GM18498 (cell line): ENCODE data around the gene SYK.
A peak's percentile ranks its signal among the peaks of the same experiment; 100 is the strongest.

Experiments
- ATAC-seq: cut with Tn5 transposase; IDR thresholded peaks from one replicate; pipeline ENCODE4 v1.9.1; 2021; ENCODE audit warnings: mild to moderate bottlenecking, moderate library complexity; ENCODE audit not compliant: unreplicated experiment

The SYK gene

DNA sequence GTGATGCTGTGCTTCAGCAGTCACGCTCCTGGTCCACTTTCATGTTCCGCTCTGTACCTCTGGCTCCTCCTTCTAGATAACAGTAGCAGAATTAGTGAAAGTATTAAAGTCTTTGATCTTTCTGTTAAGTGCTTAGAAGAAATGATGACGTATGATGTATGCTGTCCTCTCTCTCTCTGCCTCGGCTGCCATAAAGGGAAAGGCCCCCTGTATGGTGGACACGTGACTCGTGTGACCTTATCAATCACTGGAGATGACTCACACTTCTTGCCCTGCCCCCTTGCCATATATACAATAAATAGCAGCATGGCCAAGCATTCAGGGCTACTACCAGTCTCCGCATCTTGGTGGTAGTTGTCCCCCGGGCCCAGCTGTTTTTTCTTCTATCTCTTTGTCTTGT is 100.3 kb downstream of the SYK start:
- no peak for ATAC-seq

DNA sequence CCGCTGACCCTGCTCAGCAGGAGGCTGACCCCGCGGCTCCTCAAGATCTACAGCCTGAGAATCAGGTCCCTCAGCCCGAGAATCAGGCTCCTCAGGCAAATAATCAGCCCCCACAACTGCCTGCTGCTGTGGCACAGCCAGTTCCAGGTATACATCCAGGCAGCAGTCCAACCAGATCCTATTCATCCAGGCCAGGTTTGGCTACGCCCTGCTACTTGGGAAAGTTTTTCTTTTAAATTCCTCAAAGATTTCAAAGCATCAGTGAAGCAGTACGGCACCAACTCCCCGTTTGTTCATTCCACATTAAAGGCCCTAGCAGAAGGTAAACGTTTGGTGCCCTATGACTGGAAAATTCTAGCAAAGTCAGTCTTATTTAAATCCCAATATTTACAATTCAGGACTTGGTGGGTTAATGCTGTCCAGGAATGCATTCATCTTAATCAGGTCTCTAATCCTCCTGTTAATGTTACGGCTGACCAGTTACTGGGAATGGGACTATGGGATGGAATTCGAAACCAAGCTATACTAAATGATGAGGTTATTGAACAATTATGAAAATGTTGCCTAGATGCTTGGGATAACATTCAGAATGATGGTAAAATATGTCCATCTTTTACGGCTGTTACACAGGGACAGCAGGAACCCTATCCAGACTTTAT is 102.3 kb downstream of the SYK start:
- ATAC-seq: no peak

DNA sequence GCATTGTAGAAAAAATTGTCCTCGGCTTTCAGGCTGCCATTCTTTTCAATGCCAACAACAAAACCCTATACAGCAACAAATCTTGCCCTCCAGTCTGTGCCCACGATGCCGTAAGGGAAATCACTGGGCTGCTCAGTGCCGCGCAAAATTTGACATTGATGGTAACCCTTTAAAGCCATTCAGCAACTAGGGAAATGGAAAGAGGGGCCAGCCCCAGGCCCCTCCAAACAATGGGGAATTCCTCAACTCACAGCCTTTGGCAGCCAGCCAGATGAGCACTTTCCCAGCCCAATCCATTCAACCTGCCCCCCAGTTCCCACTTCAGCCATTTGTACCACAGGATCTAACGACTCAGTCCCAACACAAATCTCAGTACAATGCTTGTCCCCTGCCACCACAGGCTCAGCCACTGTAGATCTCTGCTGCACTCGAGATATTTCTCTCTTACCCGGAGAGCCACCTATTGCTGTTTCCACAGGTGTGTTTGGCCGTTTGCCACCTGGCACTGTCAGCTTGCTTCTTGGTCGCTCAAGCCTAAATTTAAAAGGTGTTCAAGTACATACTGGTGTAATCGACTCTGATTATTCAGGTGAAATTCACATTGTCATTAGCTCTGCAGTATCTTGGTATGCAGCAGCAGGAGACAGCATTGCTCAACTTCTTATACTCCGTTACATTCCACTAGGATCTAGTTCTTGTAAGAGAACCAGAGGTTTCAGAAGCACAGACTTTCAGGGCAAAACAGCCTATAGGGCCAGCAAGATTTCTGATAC is 103.3 kb downstream of the SYK start:
- ATAC-seq: no peak

DNA sequence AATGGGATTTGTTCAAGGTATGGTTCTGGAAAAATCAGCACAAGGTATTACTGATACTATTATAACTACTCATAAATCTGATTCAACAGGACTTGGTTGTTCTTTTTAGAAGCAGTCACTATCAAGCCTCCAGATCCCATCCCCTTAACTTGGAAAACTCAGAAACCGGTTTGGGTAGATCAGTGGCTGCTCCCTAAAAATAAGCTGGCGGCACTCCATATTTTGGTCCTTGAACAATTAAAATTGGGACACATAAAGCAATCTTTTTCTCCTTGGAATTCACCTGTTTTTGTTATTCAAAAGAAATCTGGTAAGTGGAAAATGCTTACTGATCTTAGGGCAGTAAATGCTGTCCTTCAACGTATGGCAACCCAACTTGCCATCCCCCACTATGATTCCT is 104.2 kb downstream of the SYK start:
- ATAC-seq: no peak

DNA sequence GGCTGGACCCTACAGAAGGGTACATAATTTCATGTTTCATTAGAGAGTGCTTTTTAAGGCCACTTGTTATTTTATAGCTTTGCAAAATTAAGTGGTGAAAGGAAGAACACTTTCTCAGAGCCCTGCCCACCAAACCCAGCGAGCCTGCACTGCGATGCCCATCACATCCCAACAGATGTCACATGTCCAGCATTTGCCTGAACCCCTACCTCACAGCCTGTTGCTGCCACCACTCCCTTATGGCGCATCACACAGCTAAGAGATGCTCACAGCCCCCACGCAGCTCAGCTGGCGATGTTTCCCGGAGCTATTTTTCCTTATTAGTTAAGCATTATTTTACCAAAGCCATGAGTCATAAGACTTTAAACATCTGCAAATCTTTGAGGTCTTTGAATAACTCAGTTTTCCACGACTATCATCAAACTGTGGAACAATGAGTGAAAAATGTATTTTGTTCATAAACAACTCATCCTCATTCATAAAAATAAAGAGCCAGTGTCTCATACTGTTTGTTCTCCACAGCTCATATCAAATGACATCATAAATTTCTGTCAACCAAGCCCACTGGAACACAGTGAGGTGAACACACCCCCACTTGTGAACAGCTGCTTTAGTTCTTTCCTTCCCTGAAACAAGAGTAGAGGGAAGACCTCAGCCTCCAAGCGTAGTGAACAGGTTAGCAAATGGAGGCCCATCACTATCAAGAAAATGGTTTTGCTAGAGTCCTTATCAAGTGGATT is 104.9 kb downstream of the SYK start:
- ATAC-seq: no peak

DNA sequence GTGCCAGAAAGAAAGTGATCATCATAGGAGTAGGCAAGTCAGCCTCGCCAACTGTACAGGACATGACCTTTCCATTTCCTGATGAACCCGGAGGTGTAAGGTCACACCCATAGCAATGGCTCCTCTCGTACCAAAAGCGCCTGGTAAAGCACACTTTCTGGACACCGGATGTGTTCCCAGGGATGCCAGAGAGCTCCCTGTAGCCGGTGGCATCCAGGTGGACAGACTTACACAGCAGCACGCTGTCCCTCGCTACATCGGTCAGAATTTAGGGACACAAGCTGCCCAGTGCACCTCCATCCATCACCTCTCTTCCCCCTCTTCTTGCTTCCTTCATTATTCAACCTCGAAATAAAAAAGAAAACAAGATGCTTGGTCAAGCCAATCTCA is 105.4 kb downstream of the SYK start:
- no peak for ATAC-seq

DNA sequence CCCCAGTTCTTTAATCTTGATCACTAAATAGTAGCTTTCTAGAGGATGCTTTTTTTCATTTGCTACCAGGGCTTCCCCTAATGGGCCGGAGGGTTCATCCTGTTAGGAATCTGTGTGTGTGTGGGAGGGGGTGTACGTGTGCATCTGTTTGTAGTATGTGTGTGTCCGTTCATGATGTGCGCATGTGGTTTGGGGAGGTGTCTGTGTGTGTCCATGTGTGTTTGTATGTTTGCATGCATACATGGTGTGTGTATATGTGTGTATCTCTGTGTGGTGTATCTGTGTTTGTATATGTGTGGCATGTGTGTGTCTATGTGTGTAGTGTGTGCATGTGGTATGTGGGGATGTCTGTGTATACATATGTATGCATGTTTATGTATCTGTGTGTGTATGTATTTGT is 106.2 kb downstream of the SYK start:
- no peak for ATAC-seq

DNA sequence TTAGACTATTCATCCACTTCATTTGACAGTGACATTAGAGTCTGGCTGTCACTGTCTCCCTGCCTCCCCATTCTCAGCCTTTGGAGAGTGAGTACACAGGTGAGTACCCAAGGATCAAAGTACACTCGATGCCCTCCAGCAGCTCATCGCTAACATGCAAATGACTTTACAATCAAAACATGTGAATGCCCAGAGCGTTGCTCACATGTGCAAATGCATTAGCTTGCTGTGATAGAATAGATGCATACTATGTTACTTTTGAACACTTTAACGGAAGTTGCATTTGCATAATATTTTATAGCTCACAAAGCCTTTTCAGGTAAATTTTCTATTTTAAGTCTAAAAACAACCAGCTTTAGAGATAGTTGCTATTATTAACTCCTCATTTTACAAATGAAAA is 107.6 kb downstream of the SYK start:
- ATAC-seq: no peak

DNA sequence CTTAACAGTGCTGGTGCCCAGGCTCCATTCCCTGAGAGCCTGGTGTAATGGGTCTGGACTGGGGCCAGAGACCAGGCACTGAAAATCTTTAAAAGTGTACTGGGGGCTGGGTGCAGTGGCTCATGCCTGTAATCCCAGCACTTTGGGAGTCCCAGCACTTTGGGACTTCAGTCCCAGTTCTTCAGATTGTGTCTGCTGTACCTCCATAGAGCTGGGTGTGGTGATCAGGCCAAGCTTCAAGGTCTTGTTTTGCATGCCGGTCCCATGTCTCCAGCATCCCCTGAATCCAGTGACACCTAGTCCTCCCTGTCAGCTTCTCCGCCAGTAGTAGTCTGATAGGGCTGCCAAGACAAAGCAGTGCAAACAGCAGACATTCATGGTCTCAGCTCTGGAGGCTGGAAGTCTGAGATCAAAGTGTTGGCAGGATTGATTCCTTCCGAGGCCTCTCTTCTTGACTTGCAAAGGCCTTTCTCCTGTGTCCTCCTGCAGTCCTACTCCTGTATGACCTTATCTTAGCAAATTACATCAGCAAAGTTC is 108.2 kb downstream of the SYK start:
- ATAC-seq: no peak

DNA sequence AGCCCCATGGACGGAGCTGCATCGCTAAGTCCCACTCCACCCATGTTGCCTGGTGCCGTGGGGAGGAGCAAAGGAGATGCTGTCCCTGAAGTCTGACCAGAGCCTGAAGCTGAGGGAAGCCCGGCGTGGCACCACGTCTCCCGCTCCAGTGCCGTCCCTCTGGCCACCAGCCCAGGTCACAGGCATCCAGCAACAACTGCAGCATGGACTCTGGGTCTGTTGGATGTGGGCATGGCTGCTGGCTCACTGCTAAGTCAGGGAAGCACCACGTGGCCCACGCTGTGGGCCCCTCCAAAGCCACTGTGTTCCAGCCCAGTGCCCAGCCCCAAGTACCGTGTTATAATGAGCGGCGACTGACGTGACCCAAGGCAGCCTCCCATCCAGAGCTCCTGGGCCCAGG is 112.6 kb downstream of the SYK start:
- ATAC-seq: no peak

DNA sequence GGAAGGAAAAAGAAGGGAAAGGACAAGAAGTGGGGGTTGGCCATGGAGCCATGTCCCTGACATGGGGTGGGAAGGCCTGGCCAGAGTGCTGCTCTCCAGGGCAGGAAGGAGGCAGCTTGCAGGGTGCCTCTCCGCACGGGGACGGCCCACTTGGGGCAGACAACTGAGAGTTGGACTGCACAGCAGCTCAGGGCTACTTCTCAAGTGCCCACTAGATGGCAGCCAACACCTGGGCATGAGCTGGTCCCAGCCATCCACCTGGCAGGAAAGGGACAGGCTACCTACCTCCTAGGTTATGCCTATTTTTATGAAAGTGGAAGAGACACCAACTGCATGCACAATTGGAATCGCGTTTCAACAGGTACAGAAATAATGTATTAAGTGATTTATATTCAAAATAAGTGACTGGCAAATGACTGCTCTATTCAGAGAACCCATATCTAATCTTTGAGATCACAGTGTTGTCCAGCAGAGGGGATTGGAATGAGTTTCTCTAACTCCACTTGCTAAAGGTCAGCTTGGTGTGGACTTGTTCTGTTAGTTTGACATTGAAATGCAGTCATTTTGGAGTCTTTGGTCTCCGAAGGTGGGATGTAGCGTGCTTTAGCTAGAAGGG is 113.4 kb downstream of the SYK start:
- ATAC-seq: peak; percentile 81

DNA sequence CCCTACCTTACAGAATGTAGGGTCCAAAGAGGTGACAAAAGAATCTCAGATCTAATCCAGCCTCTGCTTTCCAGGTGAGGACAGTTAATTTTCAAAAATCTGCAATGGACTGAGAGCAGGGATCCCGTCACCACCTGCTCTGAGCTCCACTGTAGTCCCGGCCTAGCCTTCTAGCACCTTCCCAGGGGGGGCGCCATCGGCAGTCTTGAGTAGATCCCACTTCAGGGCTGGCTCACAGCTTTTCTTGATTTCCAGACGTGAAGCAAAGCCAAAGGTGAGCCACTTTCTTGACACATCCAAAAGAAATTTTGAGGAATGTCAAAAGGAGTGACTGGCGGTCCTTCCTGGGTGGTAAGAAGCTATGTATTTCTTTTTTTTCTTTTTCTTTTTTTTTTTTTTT is 114.1 kb downstream of the SYK start:
- no peak for ATAC-seq

DNA sequence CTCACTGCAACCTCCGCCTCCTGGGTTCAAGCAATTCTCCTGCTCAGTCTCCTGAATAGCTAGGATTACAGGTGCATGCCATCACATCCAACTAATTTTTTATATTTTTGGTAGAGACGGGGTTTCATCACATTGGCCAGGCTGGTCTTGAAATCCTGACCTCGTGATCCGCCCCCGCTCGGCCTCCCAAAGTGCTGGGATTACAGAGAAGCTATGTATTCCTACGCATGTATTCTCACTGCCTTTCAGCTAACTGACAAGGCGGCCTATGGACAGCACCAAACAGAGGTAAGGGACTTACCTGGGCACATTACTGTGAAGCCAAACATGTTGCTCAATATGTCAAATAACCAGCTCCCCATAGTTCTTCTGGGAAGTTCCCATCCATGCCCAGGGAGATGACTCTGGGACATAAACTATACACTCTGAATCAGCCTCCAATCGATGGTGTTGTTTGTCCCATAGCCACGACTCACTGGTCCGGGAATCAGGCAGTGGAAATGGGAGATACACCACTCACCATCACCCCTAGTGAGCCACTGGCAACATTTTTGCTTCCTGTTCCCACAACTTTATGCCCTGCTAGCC is 114.6 kb downstream of the SYK start:
- no peak for ATAC-seq

DNA sequence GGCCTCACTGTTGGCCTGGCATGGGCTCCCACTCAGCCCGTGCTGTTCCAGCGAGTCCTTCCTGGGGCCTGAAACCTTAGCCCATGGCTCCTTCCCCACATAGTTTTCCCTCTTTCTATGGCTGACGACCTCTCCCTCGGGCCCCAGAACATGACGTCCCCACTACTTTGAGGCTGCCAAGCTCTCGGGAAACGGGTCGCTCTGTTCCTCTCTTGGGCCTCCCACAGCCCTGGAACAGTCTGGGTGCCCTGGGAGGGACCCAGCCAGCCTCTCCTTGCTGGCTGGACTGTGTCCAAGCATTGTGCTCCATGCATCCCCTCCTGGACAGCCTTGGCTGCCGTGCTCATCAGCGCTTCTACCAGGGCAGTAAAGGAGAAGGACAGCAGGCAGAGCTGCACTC is 118.3 kb downstream of the SYK start:
- no peak for ATAC-seq

DNA sequence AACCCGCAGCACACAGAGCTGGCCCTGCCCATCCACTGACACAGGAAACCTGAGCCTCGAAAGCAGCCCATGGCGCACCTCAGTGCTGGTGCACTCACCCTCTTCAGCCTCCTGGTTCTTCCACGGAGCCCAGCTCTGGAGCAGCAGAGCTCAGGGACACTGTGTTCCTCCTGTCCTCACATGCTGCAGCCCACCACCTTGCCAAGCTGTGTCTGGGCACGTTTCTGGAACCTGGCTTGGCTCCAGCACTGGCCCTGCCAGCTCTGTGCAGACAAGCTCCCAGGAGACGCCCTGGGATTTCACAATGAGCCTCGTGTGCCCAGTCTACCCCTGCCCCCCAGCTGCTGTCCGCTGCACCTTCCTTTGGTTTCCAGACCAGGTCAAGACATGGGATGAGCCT is 119.5 kb downstream of the SYK start:
- no peak for ATAC-seq

DNA sequence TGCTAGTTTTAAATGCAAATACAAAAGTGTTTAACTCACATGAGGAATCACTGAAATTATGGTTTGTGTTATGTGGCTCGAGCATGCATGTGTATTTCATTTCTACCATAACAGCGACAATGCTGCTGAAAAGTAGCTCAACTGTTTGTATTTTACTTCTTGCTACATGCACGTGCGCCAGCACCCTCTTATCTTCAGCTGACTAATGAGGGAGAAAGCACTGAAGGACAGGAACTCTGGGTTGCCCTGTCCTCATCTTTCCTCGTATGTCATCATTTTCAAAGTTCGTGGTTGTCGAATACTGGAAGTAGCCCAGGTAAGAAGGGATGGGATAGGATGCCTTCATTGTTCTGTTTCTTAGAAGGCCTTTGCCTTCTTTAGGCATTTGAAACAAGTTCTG is 120.3 kb downstream of the SYK start:
- no peak for ATAC-seq

DNA sequence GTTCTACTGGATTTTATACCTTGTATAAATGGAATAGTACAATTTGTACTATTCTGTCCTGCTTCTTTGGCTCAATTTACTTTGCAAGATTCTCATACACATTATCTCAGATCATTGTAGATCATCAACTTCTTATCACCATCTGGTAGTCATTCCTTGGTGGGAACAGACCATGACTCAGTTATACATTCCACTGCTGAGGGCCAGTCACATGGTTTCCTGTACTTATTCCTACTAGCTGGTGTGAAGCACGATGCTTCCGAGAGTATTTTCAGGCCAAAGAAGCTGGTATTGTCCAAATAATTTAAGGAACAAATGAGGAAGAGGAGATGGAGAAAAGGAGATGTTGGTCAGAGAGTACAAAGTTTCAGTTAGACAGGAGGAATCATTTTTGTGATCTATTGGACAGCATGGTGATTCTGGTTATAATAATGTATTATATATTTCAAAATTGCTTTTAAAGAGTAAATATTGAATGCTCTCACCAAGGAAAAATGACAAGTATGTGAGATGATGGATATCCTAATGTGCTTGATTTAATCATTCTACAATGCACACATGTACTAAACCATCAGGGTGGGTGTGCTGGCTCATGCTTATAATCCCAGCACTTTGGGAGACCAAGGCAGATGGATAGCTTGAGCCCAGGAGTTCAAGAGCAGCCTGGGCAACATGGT is 124.1 kb downstream of the SYK start:
- ATAC-seq: no peak

DNA sequence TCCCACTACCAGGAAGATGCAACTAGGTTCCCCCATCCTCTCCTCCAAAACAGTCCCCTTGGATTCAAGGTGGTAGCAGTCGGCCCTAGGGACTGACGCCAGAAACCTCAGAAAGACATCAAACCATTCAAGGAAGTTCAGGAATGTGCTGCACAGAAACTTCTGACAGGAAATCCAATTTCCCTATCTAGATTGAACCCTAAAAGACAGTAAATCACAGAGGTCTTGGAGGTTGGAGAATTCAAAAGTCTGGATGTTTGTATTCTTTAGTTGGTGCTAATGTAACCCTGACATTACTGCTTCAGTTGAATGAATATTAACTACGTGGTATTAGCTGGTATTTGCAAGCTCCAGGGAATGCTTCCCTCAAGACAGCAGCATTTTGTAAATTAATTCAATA is 125.3 kb downstream of the SYK start:
- ATAC-seq: no peak

DNA sequence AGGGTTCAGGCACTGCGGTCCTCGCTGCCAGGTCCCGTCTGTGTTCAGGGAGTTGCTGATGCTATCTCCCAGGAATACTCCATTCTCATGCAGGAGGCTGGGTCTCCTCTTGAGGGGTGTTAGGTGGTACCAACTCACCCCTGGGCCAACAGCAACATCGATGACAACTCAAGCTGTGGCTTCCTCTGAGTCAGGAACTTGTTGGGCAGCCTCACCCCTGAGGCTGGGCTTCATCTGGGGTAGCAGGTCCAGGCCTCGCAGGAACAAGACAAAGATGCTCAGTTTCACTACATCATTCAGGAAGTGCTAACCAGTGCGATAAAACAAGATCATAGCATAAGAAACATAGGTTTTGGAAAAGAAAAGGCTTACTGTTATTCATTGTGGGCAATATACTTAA is 125.9 kb downstream of the SYK start:
- no peak for ATAC-seq

DNA sequence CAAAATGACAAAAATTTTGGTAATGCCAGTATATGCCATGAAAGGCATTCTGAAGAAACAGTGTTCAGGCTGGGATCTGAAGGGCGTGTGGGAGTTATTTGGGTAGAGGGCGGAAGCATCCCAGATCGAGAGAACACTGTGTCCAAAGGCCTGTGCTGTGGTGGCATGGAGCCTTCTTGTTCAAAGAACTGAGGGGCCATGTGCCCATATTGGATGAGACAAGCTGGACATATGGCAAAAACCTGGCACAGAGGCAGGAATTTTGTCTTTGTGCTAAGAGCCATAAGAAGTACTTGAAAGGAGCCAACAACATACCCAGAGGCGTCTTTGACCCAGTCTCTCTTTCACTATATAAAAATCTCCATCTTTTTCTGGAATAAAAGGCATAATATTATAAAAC is 128.0 kb downstream of the SYK start:
- ATAC-seq: no peak

DNA sequence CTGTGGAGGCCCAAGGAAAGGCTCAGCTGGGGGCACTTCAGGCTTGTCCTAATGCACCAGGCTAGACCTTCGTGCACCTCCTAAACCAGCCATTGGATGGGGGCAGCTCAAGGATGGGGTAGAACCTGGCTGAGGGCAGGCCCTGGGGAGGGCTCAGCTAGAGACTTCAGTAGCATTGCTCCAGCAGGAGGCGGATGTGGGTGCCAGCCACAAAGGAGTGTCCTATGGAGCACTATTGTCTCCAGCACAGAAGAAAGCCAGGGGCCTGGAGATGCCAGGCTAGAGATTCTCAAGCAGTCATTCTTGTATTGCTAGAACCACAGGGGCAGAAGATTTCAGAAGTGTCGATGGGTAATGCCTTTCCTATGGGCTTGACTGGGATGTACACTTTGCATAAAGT is 131.8 kb downstream of the SYK start:
- ATAC-seq: no peak
